C4-2B (cell line): ENCODE data around the gene PRELID1.

Experiments used
- H3K27ac ChIP-seq: fragments of 450-650 bp; 2 replicates; pipeline ENCODE4 v1.5.1; 2017
- ZFX ChIP-seq: fragments of 450-650 bp; IDR thresholded peaks from 2 replicates; pipeline ENCODE4 v1.6.1; 2017
- TF ChIP-seq, protein P1 (sequence below): fragments of 450-650 bp; conservative IDR thresholded peaks from 2 replicates; pipeline ENCODE4 v1.5.1; 2017; ENCODE audit warnings: mild to moderate bottlenecking

Gene PRELID1

DNA sequence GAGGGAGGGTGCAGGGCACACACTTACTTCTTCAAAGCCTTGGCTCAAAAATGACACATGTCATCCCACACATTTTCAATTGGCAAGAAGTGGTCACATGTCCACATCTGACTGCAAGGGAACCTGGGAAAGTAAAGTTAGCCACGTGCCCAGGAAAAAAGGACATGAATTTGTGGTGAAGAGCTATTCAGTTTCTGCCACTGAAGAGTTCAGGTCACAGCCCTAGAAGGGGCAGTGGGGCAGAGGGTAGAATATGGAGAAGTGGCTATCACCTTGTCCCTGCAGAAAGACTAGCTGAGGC lies 52.2 kb downstream of the PRELID1 start:
- no peak for TF ChIP-seq ZFX
- TF ChIP-seq, protein P1, sequence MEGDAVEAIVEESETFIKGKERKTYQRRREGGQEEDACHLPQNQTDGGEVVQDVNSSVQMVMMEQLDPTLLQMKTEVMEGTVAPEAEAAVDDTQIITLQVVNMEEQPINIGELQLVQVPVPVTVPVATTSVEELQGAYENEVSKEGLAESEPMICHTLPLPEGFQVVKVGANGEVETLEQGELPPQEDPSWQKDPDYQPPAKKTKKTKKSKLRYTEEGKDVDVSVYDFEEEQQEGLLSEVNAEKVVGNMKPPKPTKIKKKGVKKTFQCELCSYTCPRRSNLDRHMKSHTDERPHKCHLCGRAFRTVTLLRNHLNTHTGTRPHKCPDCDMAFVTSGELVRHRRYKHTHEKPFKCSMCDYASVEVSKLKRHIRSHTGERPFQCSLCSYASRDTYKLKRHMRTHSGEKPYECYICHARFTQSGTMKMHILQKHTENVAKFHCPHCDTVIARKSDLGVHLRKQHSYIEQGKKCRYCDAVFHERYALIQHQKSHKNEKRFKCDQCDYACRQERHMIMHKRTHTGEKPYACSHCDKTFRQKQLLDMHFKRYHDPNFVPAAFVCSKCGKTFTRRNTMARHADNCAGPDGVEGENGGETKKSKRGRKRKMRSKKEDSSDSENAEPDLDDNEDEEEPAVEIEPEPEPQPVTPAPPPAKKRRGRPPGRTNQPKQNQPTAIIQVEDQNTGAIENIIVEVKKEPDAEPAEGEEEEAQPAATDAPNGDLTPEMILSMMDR: no peak
- H3K27ac ChIP-seq: no peak overlapping the region
